GM04504 (cell line): Measurements from ENCODE around the gene TBCE.

Source experiments
- DNase-seq: peaks from one replicate; pipeline ENCODE4 v3.0.0-alpha.2; 2012; ENCODE audit warnings: low read depth

Gene TBCE

GRCh38 chr1:235367000-235367908 lies at the start of gene TBCE:
TBCE (plus strand) TSS chr1:235367427; CDS start chr1:235380050, 12,623 bp downstream.
- DNase-seq: peak; percentile 94

GRCh38 chr1:235319255-235319654 lies 48.0 kb upstream of the TBCE start:
- DNase-seq: no peak

- DNase-seq: no peak
Observed at GRCh38 chr1:235320521-235321179, 46.6 kb upstream of the TBCE start.

- DNase-seq: no peak
Observed at GRCh38 chr1:235324296-235324695, 42.9 kb upstream of the TBCE start.

- no peak for DNase-seq
Observed at GRCh38 chr1:235325139-235325538, 42.1 kb upstream of the TBCE start.

GRCh38 chr1:235325854-235326253 lies 41.4 kb upstream of the TBCE start:
- DNase-seq: no peak

- DNase-seq: no peak
Observed at GRCh38 chr1:235326719-235327558, 40.3 kb upstream of the TBCE start.

GRCh38 chr1:235327559-235328270 lies 39.5 kb upstream of the TBCE start, which contains the start of gene ARID4B:
ARID4B (minus strand) TSS chr1:235328179; CDS start chr1:235326919, 1,260 bp downstream.
- DNase-seq: no peak

- DNase-seq: peak; percentile 100
Observed at GRCh38 chr1:235328271-235329138, 38.7 kb upstream of the TBCE start, which contains the start of gene GGPS1. GGPS1 (plus strand) TSS chr1:235328570; CDS start chr1:235335265, 6,695 bp downstream.

- no peak for DNase-seq
Observed at GRCh38 chr1:235329139-235329902, 37.9 kb upstream of the TBCE start.

GRCh38 chr1:235330918-235331285 lies 36.3 kb upstream of the TBCE start:
- DNase-seq: no peak

GRCh38 chr1:235331401-235331800 lies 35.8 kb upstream of the TBCE start:
- DNase-seq: no peak

- DNase-seq: no peak
Observed at GRCh38 chr1:235336903-235337302, 30.3 kb upstream of the TBCE start.

- no peak for DNase-seq
Observed at GRCh38 chr1:235339746-235340145, 27.5 kb upstream of the TBCE start.

- no peak for DNase-seq
Observed at GRCh38 chr1:235341334-235341733, 25.9 kb upstream of the TBCE start.

GRCh38 chr1:235342039-235342438 lies 25.2 kb upstream of the TBCE start:
- no peak for DNase-seq

- no peak for DNase-seq
Observed at GRCh38 chr1:235342471-235342870, 24.8 kb upstream of the TBCE start.

- DNase-seq: no peak
Observed at GRCh38 chr1:235343726-235344125, 23.5 kb upstream of the TBCE start.

- no peak for DNase-seq
Observed at GRCh38 chr1:235351441-235351840, 15.8 kb upstream of the TBCE start.

GRCh38 chr1:235351898-235352297 lies 15.3 kb upstream of the TBCE start:
- no peak for DNase-seq
